GM12873 (cell line): ENCODE measurements around the gene CAMK2B.

ENCODE experiments used
- CTCF ChIP-seq: IDR thresholded peaks from 2 replicates; pipeline ENCODE4 v1.5.1; 2012; ENCODE audit warnings: low read depth, mild to moderate bottlenecking, moderate library complexity, low read length, control low read depth; ENCODE audit not compliant: insufficient read depth; ENCODE audit errors: missing control alignments

Gene CAMK2B

GRCh38 chr7:44313621-44314031 lies 11.8 kb downstream of the CAMK2B start:
- TF ChIP-seq CTCF = no peak

- TF ChIP-seq CTCF = no peak
Observed at GRCh38 chr7:44313016-44313415, 12.4 kb downstream of the CAMK2B start.

GRCh38 chr7:44311561-44312495 lies 13.6 kb downstream of the CAMK2B start:
- no peak for TF ChIP-seq CTCF

GRCh38 chr7:44310221-44310848 lies 15.1 kb downstream of the CAMK2B start:
- TF ChIP-seq CTCF = no peak

- no peak for TF ChIP-seq CTCF
Observed at GRCh38 chr7:44309271-44310091, 15.9 kb downstream of the CAMK2B start.

GRCh38 chr7:44308596-44309270 lies 16.7 kb downstream of the CAMK2B start:
- TF ChIP-seq CTCF = no peak
